Lung (tissue), 12 donors: Measurements from ENCODE around the gene CYTH3. TPM values are rescaled to one million over a fixed set of nuclear protein-coding genes. Genes with fewer than 3 reads are reported as not detected.

Experiments
- ATAC-seq: fragments of 200-7000 bp; cut with Tn5 transposase; one replicate; pipeline ENCODE4 v1.9.1; 2020; ENCODE audit warnings: moderate number of reproducible peaks; ENCODE audit not compliant: insufficient read depth, low FRiP score
- DNase-seq, 3 donors: peaks; one replicate each; pipeline ENCODE4 v3.0.0-alpha.2; 2013 to 2017
- H3K27ac ChIP-seq, 2 donors: one replicate each; pipeline ENCODE4 v1.5.1; 2013; ENCODE audit warnings: mild to moderate bottlenecking in 2 of 2, moderate library complexity in 2 of 2, control low read depth in 1 of 2, inconsistent platforms in 1 of 2, low read depth in 1 of 2, low read length in 1 of 2
- H3K27me3 ChIP-seq, 3 donors: one replicate each; pipeline ENCODE4 v1.5.1; 2013; ENCODE audit warnings: low read length in 2 of 3; ENCODE audit not compliant: control insufficient read depth in 3 of 3, insufficient read depth in 3 of 3
- H3K36me3 ChIP-seq, 4 donors: one replicate each; pipeline ENCODE4 v1.5.1; 2013; ENCODE audit warnings: low read length in 4 of 4, mild to moderate bottlenecking in 1 of 4, moderate library complexity in 1 of 4; ENCODE audit not compliant: control insufficient read depth in 4 of 4, insufficient read depth in 4 of 4
- H3K4me1 ChIP-seq, 5 donors: one replicate each; pipeline ENCODE4 v1.5.1; 2013; ENCODE audit warnings: low read length in 5 of 5, mild to moderate bottlenecking in 2 of 5, moderate library complexity in 1 of 5; ENCODE audit not compliant: control insufficient read depth in 5 of 5, insufficient read depth in 5 of 5
- H3K4me3 ChIP-seq: one replicate; pipeline ENCODE4 v1.5.1; 2013; ENCODE audit warnings: mild to moderate bottlenecking, control low read depth, moderate library complexity
- H3K9ac ChIP-seq, 2 donors: one replicate each; pipeline ENCODE4 v1.5.1; 2013; ENCODE audit warnings: low read length in 2 of 2, control low read depth in 1 of 2; ENCODE audit not compliant: insufficient read depth in 1 of 2
- H3K9me3 ChIP-seq, 4 donors: one replicate each; pipeline ENCODE4 v1.5.1; 2013; ENCODE audit warnings: low read length in 3 of 4, mild to moderate bottlenecking in 1 of 4, moderate library complexity in 1 of 4; ENCODE audit not compliant: control insufficient read depth in 4 of 4, insufficient read depth in 3 of 4
- WGBS, 2 donors: extraction: QIAGEN DNeasy Blood & Tissue Kit; methylation state at CpG; one replicate each; pipeline ENCODE4 v1.1.7; 2013; 5-methylcytosine and 5-hydroxymethylcytosine counted together
- polyA plus RNA-seq, 2 donors: library from polyadenylated mRNA; stranded (reverse); fragments of 200-250 nt; gene quantifications; one replicate each; pipeline ENCODE4 v1.2.1, GENCODE V29; 2013
- total RNA-seq, 2 donors: library from RNA; depleted of rRNA in 1 of 2; stranded (reverse); fragments of >200 nt in 1 of 2; gene quantifications; one replicate each; pipeline ENCODE4 v1.2.1, GENCODE V29; 2014 to 2021
- TF ChIP-seq, protein P1 (sequence below): IDR thresholded peaks from 2 replicates; pipeline ENCODE4 v1.5.1; 2012; ENCODE audit warnings: mild to moderate bottlenecking; ENCODE audit errors: control extremely low read depth, extremely low read depth
- donor health status: control.
- donor health status: control.
- donor health status: Bipolar disorder and iron deficiency.
- donor health status: healthy.
- donor health status: DM: yes; HTN: yes; CAD: no.

The CYTH3 gene
- total and polyA plus RNA-seq, 4 donors, result 8.2 to 28.7 (median 15.5) TPM

DNA sequence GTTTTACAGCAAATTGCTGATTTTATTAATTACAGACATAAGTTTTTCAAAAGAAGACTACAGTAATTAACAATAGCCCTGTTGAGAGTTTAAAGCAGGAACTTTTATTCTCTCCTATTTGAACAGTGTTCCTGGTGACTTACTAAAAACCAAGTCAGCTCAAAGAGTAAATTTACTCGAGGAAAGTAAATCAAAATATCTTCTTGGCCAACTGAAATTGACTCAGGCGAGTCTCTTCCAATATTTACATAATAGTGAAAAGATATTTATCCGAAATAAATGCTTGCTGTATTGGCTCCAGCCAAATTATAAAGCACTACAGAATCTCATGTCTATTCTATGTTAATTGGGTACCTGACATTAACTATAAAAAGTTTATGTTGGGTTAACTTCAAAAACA, 13.2 kb downstream of the CYTH3 start:
- Histone ChIP-seq H3K4me3 (no peak overlapping the region), H3K27me3 (no peaks in the 10 kb centered on the region), H3K36me3 (no peaks in the 10 kb centered on the region), H3K27ac (no peak overlapping the region), H3K4me1 (peaks cover 0 to 29% (median 21%) of the 10 kb centered on the region in 5 donors), H3K9ac (no peak overlapping the region), H3K9me3 (peaks cover 0 to 2% (median 0%) of the 10 kb centered on the region in 4 donors)
- WGBS, 2 donors, result 55 to 72% methylated on average over 3 of the region's 3 CpGs
- ATAC-seq (no peak), DNase-seq (no peak)
- TF ChIP-seq, protein P1, sequence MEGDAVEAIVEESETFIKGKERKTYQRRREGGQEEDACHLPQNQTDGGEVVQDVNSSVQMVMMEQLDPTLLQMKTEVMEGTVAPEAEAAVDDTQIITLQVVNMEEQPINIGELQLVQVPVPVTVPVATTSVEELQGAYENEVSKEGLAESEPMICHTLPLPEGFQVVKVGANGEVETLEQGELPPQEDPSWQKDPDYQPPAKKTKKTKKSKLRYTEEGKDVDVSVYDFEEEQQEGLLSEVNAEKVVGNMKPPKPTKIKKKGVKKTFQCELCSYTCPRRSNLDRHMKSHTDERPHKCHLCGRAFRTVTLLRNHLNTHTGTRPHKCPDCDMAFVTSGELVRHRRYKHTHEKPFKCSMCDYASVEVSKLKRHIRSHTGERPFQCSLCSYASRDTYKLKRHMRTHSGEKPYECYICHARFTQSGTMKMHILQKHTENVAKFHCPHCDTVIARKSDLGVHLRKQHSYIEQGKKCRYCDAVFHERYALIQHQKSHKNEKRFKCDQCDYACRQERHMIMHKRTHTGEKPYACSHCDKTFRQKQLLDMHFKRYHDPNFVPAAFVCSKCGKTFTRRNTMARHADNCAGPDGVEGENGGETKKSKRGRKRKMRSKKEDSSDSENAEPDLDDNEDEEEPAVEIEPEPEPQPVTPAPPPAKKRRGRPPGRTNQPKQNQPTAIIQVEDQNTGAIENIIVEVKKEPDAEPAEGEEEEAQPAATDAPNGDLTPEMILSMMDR, result no peak

GRCh38 chr7:6258440-6259182, 13.8 kb downstream of the CYTH3 start:
- DNase-seq (peak in 2 of 3 donors; percentile 63 to 67), ATAC-seq (no peak)
- Histone ChIP-seq H3K4me3 (no peak overlapping the region), H3K27ac (peak overlapping the region in 1 of 2 donors; percentile 7), H3K9me3 (peaks cover 0 to 2% (median 0%) of the 10 kb centered on the region in 4 donors), H3K36me3 (no peaks in the 10 kb centered on the region), H3K9ac (no peak overlapping the region), H3K27me3 (no peaks in the 10 kb centered on the region), H3K4me1 (peaks cover 0 to 32% (median 21%) of the 10 kb centered on the region in 5 donors)
- 54 to 57% methylated on average over 5 of the region's 5 CpGs for WGBS, 2 donors
- TF ChIP-seq, protein P1, result no peak

GRCh38 chr7:6257675-6258074, 14.7 kb downstream of the CYTH3 start:
- no peak for ATAC-seq
- 91 to 95% methylated on average over 4 of the region's 4 CpGs for WGBS, 2 donors
- Histone ChIP-seq H3K9me3 (peaks cover 0 to 2% (median 0%) of the 10 kb centered on the region in 4 donors), H3K27me3 (no peaks in the 10 kb centered on the region), H3K4me3 (no peak overlapping the region), H3K9ac (no peak overlapping the region), H3K36me3 (no peaks in the 10 kb centered on the region), H3K27ac (peak overlapping the region; percentile 17 to 48), H3K4me1 (peaks cover 0 to 32% (median 21%) of the 10 kb centered on the region in 5 donors)
- TF ChIP-seq, protein P1, result no peak
- DNase-seq, result no peak
